GM23248 (cell line): ENCODE measurements around the gene SAMD4B. TPM values are rescaled to one million over a fixed set of nuclear protein-coding genes. Genes with fewer than 3 reads are reported as not detected.
A peak's percentile ranks its signal among the peaks of the same experiment; 100 is the strongest.
"Not testable (repeated sequence)": the region's sequence is repeated elsewhere in the genome, so short reads cannot be mapped to it uniquely, and the experiment has no call there.

ENCODE experiments used
- DNase-seq: peaks from one replicate; pipeline ENCODE4 v3.0.0-alpha.2; 2015
- H2AFZ ChIP-seq: fragments of 200-600 bp; sonication (generic); 2 replicates; pipeline ENCODE4 v1.6.1; 2016; ENCODE audit warnings: antibody characterized with exemption
- H3F3A ChIP-seq: fragments of 200-600 bp; sonication (generic); 2 replicates; pipeline ENCODE4 v1.6.1; 2016; ENCODE audit warnings: mild to moderate bottlenecking, antibody characterized with exemption, mixed run types; ENCODE audit not compliant: insufficient read depth
- H3K27ac ChIP-seq: fragments of 200-600 bp; sonication (generic); 2 replicates; pipeline ENCODE4 v1.5.1; 2016; ENCODE audit warnings: mild to moderate bottlenecking
- H3K27me3 ChIP-seq: fragments of 200-600 bp; sonication (generic); replicated peaks from 2 replicates; pipeline ENCODE4 v1.6.1; 2016; ENCODE audit warnings: mild to moderate bottlenecking; ENCODE audit not compliant: insufficient read depth
- H3K36me3 ChIP-seq: fragments of 200-600 bp; sonication (generic); 2 replicates; pipeline ENCODE4 v1.6.1; 2016; ENCODE audit warnings: low read depth, mild to moderate bottlenecking
- H3K4me1 ChIP-seq: fragments of 200-600 bp; sonication (generic); 2 replicates; pipeline ENCODE4 v1.6.1; 2016; ENCODE audit warnings: mild to moderate bottlenecking; ENCODE audit not compliant: insufficient read depth
- H3K4me2 ChIP-seq: fragments of 200-600 bp; sonication (generic); one replicate; pipeline ENCODE4 v1.6.1; 2016; ENCODE audit warnings: mild to moderate bottlenecking; ENCODE audit not compliant: unreplicated experiment
- H3K4me3 ChIP-seq: fragments of 200-600 bp; sonication (generic); 2 replicates; pipeline ENCODE4 v1.5.1; 2016; ENCODE audit warnings: mild to moderate bottlenecking
- H3K79me2 ChIP-seq: fragments of 200-600 bp; sonication (generic); 2 replicates; pipeline ENCODE4 v1.6.1; 2016; ENCODE audit warnings: mild to moderate bottlenecking; ENCODE audit not compliant: insufficient read depth
- H3K9ac ChIP-seq: fragments of 200-600 bp; sonication (generic); 2 replicates; pipeline ENCODE4 v1.6.1; 2016; ENCODE audit warnings: mild to moderate bottlenecking
- H3K9me2 ChIP-seq: fragments of 200-600 bp; sonication (generic); 2 replicates; pipeline ENCODE4 v1.6.1; 2016; ENCODE audit warnings: mixed run types, mild to moderate bottlenecking, moderate library complexity; ENCODE audit not compliant: insufficient read depth
- H3K9me3 ChIP-seq: fragments of 200-600 bp; sonication (generic); one replicate; pipeline ENCODE4 v1.6.1; 2017; ENCODE audit warnings: low read depth
- H4K20me1 ChIP-seq: fragments of 200-600 bp; sonication (generic); 2 replicates; pipeline ENCODE4 v1.6.0; 2016; ENCODE audit not compliant: insufficient read depth
- EZH2 ChIP-seq: fragments of 200-600 bp; sonication (generic); IDR thresholded peaks from 2 replicates; pipeline ENCODE4 v1.6.1; 2018; ENCODE audit warnings: antibody characterized with exemption, mild to moderate bottlenecking; ENCODE audit not compliant: insufficient read depth, poor library complexity, severe bottlenecking
- EZH2phosphoT487 ChIP-seq: fragments of 200-600 bp; sonication (generic); IDR thresholded peaks from 2 replicates; pipeline ENCODE4 v1.6.1; 2018; ENCODE audit warnings: antibody characterized with exemption, moderate library complexity, mild to moderate bottlenecking, low read depth; ENCODE audit not compliant: insufficient read depth
- WGBS, 2 experiments: methylation state at CpG; one replicate each; pipeline ENCODE4 v1.1.6; 2015 to 2017; ENCODE audit warnings: low lambda C conversion rate in 2 of 2, low coverage in 1 of 2; ENCODE audit errors: missing lambda C conversion rate in 2 of 2; 5-methylcytosine and 5-hydroxymethylcytosine counted together
- in situ Hi-C: fragments of 300-500 bp; cut with MboI; formaldehyde crosslinking; loops from 2 replicates; pipeline ENCODE4 v1.15.0; 2020
- polyA plus RNA-seq: library from polyadenylated mRNA; unstranded; fragments of >200 nt; fragmentation: Nextera tagmentation; extraction: Ambion mirVana; gene quantifications from 2 replicates; pipeline ENCODE4 v1.2.1, GENCODE V29; 2016
- total RNA-seq: library from RNA; depleted of rRNA; stranded (reverse); fragments of >200 nt; shearing (Covaris generic); gene quantifications from 2 replicates; pipeline ENCODE4 v1.2.3, GENCODE V29; 2014

Gene SAMD4B
- total and polyA plus RNA-seq, 2 experiments from 2014 or later, result 66.7 to 71.9 TPM

GRCh38 chr19:39307046-39307821 is 35.0 kb upstream of the SAMD4B start:
- H3K4me3 ChIP-seq, result no peak overlapping the region
- no peaks in the 10 kb centered on the region for H3K4me1 ChIP-seq
- in situ Hi-C loops, result no loop called here
- peak; percentile 43 for DNase-seq
- no peaks in the 10 kb centered on the region for H3F3A ChIP-seq
- H3K9ac ChIP-seq, result no peak overlapping the region
- TF ChIP-seq EZH2 (no peak), EZH2phosphoT487 (no peak)
- no peaks in the 10 kb centered on the region for H3K79me2 ChIP-seq
- 7 to 10% methylated on average over 26 to 42 of the region's 71 CpGs for WGBS, 2 experiments
- no peaks in the 10 kb centered on the region for H3K9me2 ChIP-seq
- H3K4me2 ChIP-seq, result no peak overlapping the region
- no peaks in the 10 kb centered on the region for H3K9me3 ChIP-seq
- no peak overlapping the region for H3K27ac ChIP-seq
- no peaks in the 10 kb centered on the region for H4K20me1 ChIP-seq
- H2AFZ ChIP-seq, result 0 out of 2 replicates have a peak overlapping the region, but pooled peaks have one; percentile 10
- peaks cover 52% of the 10 kb centered on the region for H3K27me3 ChIP-seq
- no peaks in the 10 kb centered on the region for H3K36me3 ChIP-seq

- no peaks in the 10 kb centered on the region for H3F3A ChIP-seq
- H3K27me3 ChIP-seq, result peaks cover 52% of the 10 kb centered on the region
- no peak overlapping the region for H3K4me2 ChIP-seq
- H3K9ac ChIP-seq, result no peak overlapping the region
- WGBS, 2 experiments, result 9 to 10% methylated on average over 47 to 77 of the region's 82 CpGs
- TF ChIP-seq EZH2, result peak; percentile 36
- TF ChIP-seq EZH2phosphoT487, result no peak
- no peaks in the 10 kb centered on the region for H3K9me2 ChIP-seq
- no peaks in the 10 kb centered on the region for H3K36me3 ChIP-seq
- in situ Hi-C loops, result no loop called here
- no peaks in the 10 kb centered on the region for H3K79me2 ChIP-seq
- no peaks in the 10 kb centered on the region for H3K9me3 ChIP-seq
- peak; percentile 19 for DNase-seq
- H2AFZ ChIP-seq, result 0 out of 2 replicates have a peak overlapping the region, but pooled peaks have one; percentile 10
- H3K27ac ChIP-seq, result no peak overlapping the region
- no peaks in the 10 kb centered on the region for H3K4me1 ChIP-seq
- H3K4me3 ChIP-seq, result no peak overlapping the region
- no peaks in the 10 kb centered on the region for H4K20me1 ChIP-seq
Observed at GRCh38 chr19:39307822-39308530, 34.2 kb upstream of the SAMD4B start.

GRCh38 chr19:39308531-39309304 is 33.5 kb upstream of the SAMD4B start:
- H2AFZ ChIP-seq, result no peak overlapping the region
- TF ChIP-seq EZH2phosphoT487 (no peak), EZH2 (no peak)

GRCh38 chr19:39309305-39309670 is 32.9 kb upstream of the SAMD4B start:
- in situ Hi-C loops, H3K9me2 ChIP-seq, H3K4me2 ChIP-seq, H3K79me2 ChIP-seq, H3K9ac ChIP-seq, H3K27ac ChIP-seq, H3F3A ChIP-seq, H3K36me3 ChIP-seq, H2AFZ ChIP-seq, H3K9me3 ChIP-seq, H3K4me1 ChIP-seq, DNase-seq, H3K4me3 ChIP-seq, H4K20me1 ChIP-seq: not testable (repeated sequence)
- peaks cover 42% of the 10 kb centered on the region for H3K27me3 ChIP-seq
- 81 to 88% methylated on average over 7 of the region's 7 CpGs for WGBS, 2 experiments

More at GRCh38 chr19:39308531-39309304, 33.5 kb upstream of the SAMD4B start:
- H3K4me2 ChIP-seq, result no peak overlapping the region
- WGBS, 2 experiments, result 36 to 50% methylated on average over 12 to 17 of the region's 18 CpGs
- H3K4me1 ChIP-seq, result no peaks in the 10 kb centered on the region
- no peaks in the 10 kb centered on the region for H3K79me2 ChIP-seq
- no peaks in the 10 kb centered on the region for H3F3A ChIP-seq
- no peaks in the 10 kb centered on the region for H3K36me3 ChIP-seq
- H3K4me3 ChIP-seq, result no peak overlapping the region
- H3K27me3 ChIP-seq, result peaks cover 48% of the 10 kb centered on the region
- no peaks in the 10 kb centered on the region for H3K9me2 ChIP-seq
- DNase-seq, result peak; percentile 32
- no peak overlapping the region for H3K27ac ChIP-seq
- in situ Hi-C loops, result no loop called here
- H3K9me3 ChIP-seq, result no peaks in the 10 kb centered on the region
- no peak overlapping the region for H3K9ac ChIP-seq
- no peaks in the 10 kb centered on the region for H4K20me1 ChIP-seq
